ENCODE measurements around the gene SOWAHB.
A peak's percentile ranks its signal among the peaks of the same experiment; 100 is the strongest.

- TF ChIP-seq CTCF (IDR thresholded peaks at IDR 0.05), result no peak
- peak in 1 of 2 donors; percentile 35 for TF ChIP-seq POLR2A (IDR thresholded peaks at IDR 0.05)
These were observed at the start of gene SOWAHB for GRCh38 chr4:76897536-76898384.

All from uterus (tissue), 2 donors.